GM12891 (cell line): ENCODE results near the gene LENG1.

Source experiments
- PAX5 ChIP-seq: IDR thresholded peaks from 2 replicates; pipeline ENCODE4 v1.6.1; 2011; ENCODE audit warnings: low read length, moderate library complexity, mild to moderate bottlenecking; ENCODE audit not compliant: insufficient read depth, severe bottlenecking
- POLR2A ChIP-seq: IDR thresholded peaks from 2 replicates; pipeline ENCODE4 v1.6.1; 2011; ENCODE audit warnings: low read depth, low read length, control low read depth
- POLR2AphosphoS5 ChIP-seq: IDR thresholded peaks from 2 replicates; pipeline ENCODE4 v1.6.1; 2011; ENCODE audit warnings: low read depth, low read length, control low read depth
- POU2F2 ChIP-seq: IDR thresholded peaks from 2 replicates; pipeline ENCODE4 v1.6.1; 2011; ENCODE audit warnings: low read depth, mild to moderate bottlenecking, control low read depth, low read length, moderate library complexity
- SPI1 ChIP-seq: IDR thresholded peaks from 2 replicates; pipeline ENCODE4 v1.6.1; 2011; ENCODE audit warnings: low read depth, low read length, control low read depth
- TAF1 ChIP-seq: IDR thresholded peaks from 2 replicates; pipeline ENCODE4 v1.6.1; 2011; ENCODE audit warnings: low read depth, low read length, control low read depth

GRCh38 chr19:54173359-54173699 is 13.8 kb upstream of the LENG1 start:
- TF ChIP-seq POLR2A (no peak), POLR2AphosphoS5 (no peak), PAX5 (no peak), TAF1 (no peak), SPI1 (no peak), POU2F2 (no peak)
